ENCODE data around the gene TRIM69. TPM values are rescaled to one million over a fixed set of nuclear protein-coding genes. Genes with fewer than 3 reads are reported as not detected.

Gene TRIM69
- total and polyA plus RNA-seq, 2 donors (not counting 1 experiment from before 2014, with no cell fraction given) = 12.9 to 30.8 TPM

- DNase-seq = no peak
- intact Hi-C loops (cut with micrococcal nuclease) = no loop called here
- Histone ChIP-seq H3K27ac (ENCODE audit: low read length in 2 of 2) (no peak overlapping the region), H3K79me2 (ENCODE audit: control insufficient read depth, insufficient read depth, low read length) (no peaks in the 10 kb centered on the region), H3K27me3 (replicated peaks in 1 of 4; ENCODE audit: control extremely low read depth in 1 of 4, control insufficient read depth in 3 of 4, insufficient read depth in 4 of 4, low read length in 3 of 4) (no peaks in the 10 kb centered on the region), H3K36me3 (replicated peaks in 1 of 2; ENCODE audit: control extremely low read depth in 1 of 2, control insufficient read depth in 1 of 2, extremely low read depth in 1 of 2, insufficient read depth in 2 of 2, low read length in 1 of 2) (no peaks in the 10 kb centered on the region), H3K4me1 (ENCODE audit: control insufficient read depth in 2 of 2, insufficient read depth in 2 of 2, low read length in 2 of 2) (peaks cover 5 to 6% of the 10 kb centered on the region in 2 donors), H4K20me1 (ENCODE audit: control insufficient read depth, insufficient read depth, low read length, poor library complexity, severe bottlenecking) (no peaks in the 10 kb centered on the region), H3K9ac (ENCODE audit: low read length) (no peak overlapping the region), H2AFZ (ENCODE audit: insufficient read depth, low read depth, low read length, poor library complexity, severe bottlenecking) (no peak overlapping the region), H3K9me3 (ENCODE audit: control extremely low read depth in 1 of 3, control insufficient read depth in 2 of 3, insufficient read depth in 1 of 3, low read length in 2 of 3) (peaks cover 0 to 3% (median 1%) of the 10 kb centered on the region in 3 donors), H3K4me2 (replicated peaks; ENCODE audit: low read depth, low read length, poor library complexity, severe bottlenecking) (no peak overlapping the region), H3K4me3 (ENCODE audit: control extremely low read depth in 1 of 5, extremely low read depth in 1 of 5, insufficient read depth in 1 of 5, low read depth in 2 of 5, low read length in 4 of 5) (no peak overlapping the region)
- Mint-ChIP-seq H3K27ac (peak overlapping the region; percentile 41), H3K4me1 (peaks cover 14% of the 10 kb centered on the region), H3K4me3 (no peak overlapping the region), H3K27me3 (no peaks in the 10 kb centered on the region), H3K9me3 (ENCODE audit: insufficient read depth) (peaks cover 1% of the 10 kb centered on the region)
- TF ChIP-seq EZH2 (IDR thresholded peaks at IDR 0.05; ENCODE audit: borderline replicate concordance, insufficient read depth, low read depth, low read length, poor library complexity, severe bottlenecking) (no peak), CTCF (IDR thresholded peaks at IDR 0.05) (no peak)
- no peak for ATAC-seq (ENCODE audit: low read depth)
- WGBS (ENCODE audit: insufficient coverage) = 100% methylated on average over 1 of the region's 1 CpG
- POLR2A ChIA-PET = interaction anchor here (0.6 to 1.2 kb wide), 3 partner anchors 13 to 19 kb away, joined by 3 read pairs; no protein-coding TSS in a partner anchor
- CTCF ChIA-PET = interaction anchor here (0.6 to 1.8 kb wide), 4 partner anchors 20 to 46 kb away, joined by 3 to 5 read pairs (median 3); no protein-coding TSS in a partner anchor
Observed at GRCh38 chr15:44692659-44693058, 43.7 kb upstream of the TRIM69 start.

GRCh38 chr15:44694416-44694815, 41.9 kb upstream of the TRIM69 start:
- Histone ChIP-seq H4K20me1 (ENCODE audit: control insufficient read depth, insufficient read depth, low read length, poor library complexity, severe bottlenecking) (no peaks in the 10 kb centered on the region), H3K36me3 (replicated peaks in 1 of 2; ENCODE audit: control extremely low read depth in 1 of 2, control insufficient read depth in 1 of 2, extremely low read depth in 1 of 2, insufficient read depth in 2 of 2, low read length in 1 of 2) (no peaks in the 10 kb centered on the region), H3K4me1 (ENCODE audit: control insufficient read depth in 2 of 2, insufficient read depth in 2 of 2, low read length in 2 of 2) (peaks cover 5 to 6% of the 10 kb centered on the region in 2 donors), H3K4me2 (replicated peaks; ENCODE audit: low read depth, low read length, poor library complexity, severe bottlenecking) (no peak overlapping the region), H3K4me3 (ENCODE audit: control extremely low read depth in 1 of 5, extremely low read depth in 1 of 5, insufficient read depth in 1 of 5, low read depth in 2 of 5, low read length in 4 of 5) (no peak overlapping the region), H3K27me3 (replicated peaks in 1 of 4; ENCODE audit: control extremely low read depth in 1 of 4, control insufficient read depth in 3 of 4, insufficient read depth in 4 of 4, low read length in 3 of 4) (no peaks in the 10 kb centered on the region), H2AFZ (ENCODE audit: insufficient read depth, low read depth, low read length, poor library complexity, severe bottlenecking) (no peak overlapping the region), H3K27ac (ENCODE audit: low read length in 2 of 2) (no peak overlapping the region), H3K9ac (ENCODE audit: low read length) (no peak overlapping the region), H3K79me2 (ENCODE audit: control insufficient read depth, insufficient read depth, low read length) (no peaks in the 10 kb centered on the region), H3K9me3 (ENCODE audit: control extremely low read depth in 1 of 3, control insufficient read depth in 2 of 3, insufficient read depth in 1 of 3, low read length in 2 of 3) (no peaks in the 10 kb centered on the region)
- no peak for DNase-seq
- H3K27me3 Mint-ChIP-seq = no peaks in the 10 kb centered on the region
- no peaks in the 10 kb centered on the region for H3K9me3 Mint-ChIP-seq (ENCODE audit: insufficient read depth)
- CTCF ChIA-PET = interaction anchor here (1.0 kb wide), 1 partner anchor 24 kb away, joined by 3 read pairs; no protein-coding TSS in a partner anchor
- no peak overlapping the region for H3K4me3 Mint-ChIP-seq
- intact Hi-C loops (cut with micrococcal nuclease) = no loop called here
- H3K4me1 Mint-ChIP-seq = peaks cover 6% of the 10 kb centered on the region
- POLR2A ChIA-PET = no interaction called here
- no peak for ATAC-seq (ENCODE audit: low read depth)
- no peak overlapping the region for H3K27ac Mint-ChIP-seq
- 97% methylated on average over 3 of the region's 4 CpGs for WGBS (ENCODE audit: insufficient coverage)
- TF ChIP-seq CTCF (IDR thresholded peaks at IDR 0.05) (no peak), EZH2 (IDR thresholded peaks at IDR 0.05; ENCODE audit: borderline replicate concordance, insufficient read depth, low read depth, low read length, poor library complexity, severe bottlenecking) (no peak)
